C4-2B (cell line): ENCODE measurements around the gene ASXL3.

Source experiments
- CTCF ChIP-seq: fragments of 450-650 bp; conservative IDR thresholded peaks from 2 replicates; pipeline ENCODE4 v1.5.1; 2017; ENCODE audit warnings: mild to moderate bottlenecking
- ZFX ChIP-seq: fragments of 450-650 bp; IDR thresholded peaks from 2 replicates; pipeline ENCODE4 v1.6.1; 2017

GRCh38 chr18:33612632-33613031 lies 34.6 kb downstream of the ASXL3 start:
- TF ChIP-seq CTCF (no peak), ZFX (no peak)
